GM23338 (cell line): Measurements from ENCODE around the gene KRT74. TPM values are rescaled to one million over a fixed set of nuclear protein-coding genes. Genes with fewer than 3 reads are reported as not detected.

Experiments
- ATAC-seq: fragments of 200-7000 bp; cut with Tn5 transposase; 3 replicates; pipeline ENCODE4 v1.9.1; 2020
- DNase-seq: peaks from one replicate; pipeline ENCODE4 v3.0.0-alpha.2; 2015; ENCODE audit warnings: low spot score
- H2AFZ ChIP-seq: fragments of 200-600 bp; sonication (generic); 2 replicates; pipeline ENCODE4 v1.8.0; 2016; ENCODE audit warnings: antibody characterized with exemption, mild to moderate bottlenecking, moderate library complexity
- H3F3A ChIP-seq: fragments of 200-600 bp; sonication (generic); replicated peaks from 2 replicates; pipeline ENCODE4 v1.8.0; 2017; ENCODE audit warnings: antibody characterized with exemption, mixed run types, low read depth
- H3K27ac ChIP-seq: fragments of 200-600 bp; sonication (generic); 2 replicates; pipeline ENCODE4 v1.6.1; 2016; ENCODE audit warnings: low read depth
- H3K27me3 ChIP-seq: fragments of 200-600 bp; sonication (generic); 2 replicates; pipeline ENCODE4 v1.8.0; 2016; ENCODE audit warnings: mild to moderate bottlenecking, mixed run types, moderate library complexity; ENCODE audit not compliant: insufficient read depth
- H3K36me3 ChIP-seq: fragments of 200-600 bp; sonication (generic); 2 replicates; pipeline ENCODE4 v1.8.0; 2016; ENCODE audit warnings: mild to moderate bottlenecking; ENCODE audit not compliant: insufficient read depth
- H3K4me1 ChIP-seq: fragments of 200-600 bp; sonication (generic); 2 replicates; pipeline ENCODE4 v1.8.0; 2016; ENCODE audit warnings: mild to moderate bottlenecking, moderate library complexity; ENCODE audit not compliant: insufficient read depth
- H3K4me2 ChIP-seq: fragments of 200-600 bp; sonication (generic); 2 replicates; pipeline ENCODE4 v1.7.1; 2017; ENCODE audit warnings: mixed run types
- H3K4me3 ChIP-seq: fragments of 200-600 bp; sonication (generic); 2 replicates; pipeline ENCODE4 v1.6.1; 2016; ENCODE audit warnings: mixed run types
- H3K79me2 ChIP-seq: fragments of 200-600 bp; sonication (generic); replicated peaks from 2 replicates; pipeline ENCODE4 v1.8.0; 2017; ENCODE audit warnings: mild to moderate bottlenecking; ENCODE audit not compliant: insufficient read depth
- H3K9me2 ChIP-seq: fragments of 200-600 bp; sonication (generic); 2 replicates; pipeline ENCODE4 v1.8.0; 2017; ENCODE audit not compliant: insufficient read depth
- H4K20me1 ChIP-seq: fragments of 200-600 bp; sonication (generic); replicated peaks from 2 replicates; pipeline ENCODE4 v1.8.0; 2017; ENCODE audit warnings: mild to moderate bottlenecking; ENCODE audit not compliant: insufficient read depth
- H3K27ac Mint-ChIP-seq: 2 replicates; pipeline ENCODE4 v1.8.0; 2020; ENCODE audit warnings: inconsistent platforms, mild to moderate bottlenecking, moderate library complexity, mixed read lengths
- H3K27me3 Mint-ChIP-seq: 3 replicates; pipeline ENCODE4 v1.8.0; 2022; ENCODE audit warnings: low read depth, mild to moderate bottlenecking, moderate library complexity, mixed read lengths, inconsistent platforms; ENCODE audit not compliant: insufficient read depth, poor library complexity
- H3K36me3 Mint-ChIP-seq: 3 replicates; pipeline ENCODE4 v1.8.0; 2021; ENCODE audit warnings: low read depth, mild to moderate bottlenecking, inconsistent platforms, moderate library complexity, mixed read lengths
- H3K4me1 Mint-ChIP-seq: 3 replicates; pipeline ENCODE4 v1.8.0; 2020; ENCODE audit warnings: mild to moderate bottlenecking, inconsistent platforms, mixed read lengths
- H3K4me3 Mint-ChIP-seq: 3 replicates; pipeline ENCODE4 v1.8.0; 2021; ENCODE audit warnings: moderate library complexity, mild to moderate bottlenecking, inconsistent platforms, mixed read lengths
- H3K9me3 Mint-ChIP-seq: 3 replicates; pipeline ENCODE4 v1.8.0; 2020; ENCODE audit warnings: moderate library complexity, mild to moderate bottlenecking, inconsistent platforms, mixed read lengths
- EZH2phosphoT487 ChIP-seq: fragments of 200-600 bp; sonication (generic); IDR thresholded peaks from one replicate; pipeline ENCODE4 v1.8.1; 2018; ENCODE audit warnings: antibody characterized with exemption; ENCODE audit not compliant: unreplicated experiment
- NANOG ChIP-seq: IDR thresholded peaks from 2 replicates; pipeline ENCODE4 v1.6.1; 2016; ENCODE audit warnings: antibody characterized with exemption, borderline replicate concordance
- POLR2AphosphoS5 ChIP-seq: IDR thresholded peaks from 2 replicates; pipeline ENCODE4 v1.6.1; 2016; ENCODE audit warnings: antibody characterized with exemption, low read depth
- STAT1 ChIP-seq: IDR thresholded peaks from one replicate; pipeline ENCODE4 v1.6.1; 2016; ENCODE audit warnings: antibody characterized with exemption; ENCODE audit not compliant: unreplicated experiment
- ZNF114 ChIP-seq: fragments of 250-450 bp; sonication (Bioruptor Pico); IDR thresholded peaks from 2 replicates; pipeline ENCODE4 v1.5.0; 2020; ENCODE audit warnings: mild to moderate bottlenecking, moderate library complexity
- ZNF331 ChIP-seq: fragments of 250-450 bp; sonication (Bioruptor Pico); IDR thresholded peaks from 2 replicates; pipeline ENCODE4 v1.5.0; 2020; ENCODE audit warnings: low read depth, mild to moderate bottlenecking, moderate library complexity
- polyA plus RNA-seq: library from polyadenylated mRNA; unstranded; fragments of >200 nt; fragmentation: Nextera tagmentation; extraction: Ambion mirVana; gene quantifications from 2 replicates; pipeline ENCODE4 v1.2.1, GENCODE V29; 2016
- total RNA-seq: library from RNA; depleted of rRNA; stranded (reverse); fragments of >200 nt; shearing (Covaris generic); gene quantifications from 2 replicates; pipeline ENCODE4 v1.2.3, GENCODE V29; 2014
- TF ChIP-seq, protein P1 (sequence below), 2 experiments: fragments of 200-600 bp in 1 of 2; sonication (generic) in 1 of 2; conservative IDR thresholded peaks; 2 replicates each; pipeline versions ENCODE4 v1.5.1 to v1.6.1; 2016 to 2017; ENCODE audit warnings: antibody characterized with exemption in 2 of 2, low read depth in 2 of 2, mild to moderate bottlenecking in 2 of 2, moderate library complexity in 1 of 2
- TF ChIP-seq, protein P2 (sequence below): IDR thresholded peaks from 2 replicates; pipeline ENCODE4 v1.6.1; 2016; ENCODE audit warnings: antibody characterized with exemption
- TF ChIP-seq, protein P3 (sequence below): fragments of 250-450 bp; sonication (Bioruptor Pico); IDR thresholded peaks from 2 replicates; pipeline ENCODE4 v1.5.0; 2020; ENCODE audit warnings: mild to moderate bottlenecking, moderate library complexity

Gene KRT74
- total and polyA plus RNA-seq, 2 experiments from 2014 or later, result not detected

GRCh38 chr12:52622349-52622748, 48.7 kb upstream of the KRT74 start:
- Mint-ChIP-seq H3K27ac (no peak overlapping the region), H3K36me3 (no peaks in the 10 kb centered on the region), H3K4me3 (no peak overlapping the region), H3K9me3 (no peaks in the 10 kb centered on the region; the same call in 2 of the 3 replicates), H3K27me3 (peaks cover 9% of the 10 kb centered on the region), H3K4me1 (peaks cover 4% of the 10 kb centered on the region; the same call in 2 of the 3 replicates)
- ATAC-seq (no peak), DNase-seq (no peak)
- Histone ChIP-seq H3K36me3 (no peaks in the 10 kb centered on the region), H3K79me2 (no peaks in the 10 kb centered on the region), H3K4me2 (no peak overlapping the region), H4K20me1 (no peaks in the 10 kb centered on the region), H3K27ac (no peak overlapping the region), H2AFZ (no peak overlapping the region), H3K4me3 (no peak overlapping the region), H3K27me3 (no peaks in the 10 kb centered on the region), H3F3A (no peaks in the 10 kb centered on the region), H3K4me1 (no peaks in the 10 kb centered on the region), H3K9me2 (no peaks in the 10 kb centered on the region)
- TF ChIP-seq, protein P1, sequence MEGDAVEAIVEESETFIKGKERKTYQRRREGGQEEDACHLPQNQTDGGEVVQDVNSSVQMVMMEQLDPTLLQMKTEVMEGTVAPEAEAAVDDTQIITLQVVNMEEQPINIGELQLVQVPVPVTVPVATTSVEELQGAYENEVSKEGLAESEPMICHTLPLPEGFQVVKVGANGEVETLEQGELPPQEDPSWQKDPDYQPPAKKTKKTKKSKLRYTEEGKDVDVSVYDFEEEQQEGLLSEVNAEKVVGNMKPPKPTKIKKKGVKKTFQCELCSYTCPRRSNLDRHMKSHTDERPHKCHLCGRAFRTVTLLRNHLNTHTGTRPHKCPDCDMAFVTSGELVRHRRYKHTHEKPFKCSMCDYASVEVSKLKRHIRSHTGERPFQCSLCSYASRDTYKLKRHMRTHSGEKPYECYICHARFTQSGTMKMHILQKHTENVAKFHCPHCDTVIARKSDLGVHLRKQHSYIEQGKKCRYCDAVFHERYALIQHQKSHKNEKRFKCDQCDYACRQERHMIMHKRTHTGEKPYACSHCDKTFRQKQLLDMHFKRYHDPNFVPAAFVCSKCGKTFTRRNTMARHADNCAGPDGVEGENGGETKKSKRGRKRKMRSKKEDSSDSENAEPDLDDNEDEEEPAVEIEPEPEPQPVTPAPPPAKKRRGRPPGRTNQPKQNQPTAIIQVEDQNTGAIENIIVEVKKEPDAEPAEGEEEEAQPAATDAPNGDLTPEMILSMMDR (conservative IDR thresholded peaks at IDR 0.05; ENCODE audit: low read depth in 2 of 2), result no peak
- no peak for TF ChIP-seq ZNF331 (CRISPR knock-in tag)

GRCh38 chr12:52618866-52619265, 45.2 kb upstream of the KRT74 start:
- H3K36me3 Mint-ChIP-seq, result no peaks in the 10 kb centered on the region
- TF ChIP-seq POLR2AphosphoS5 (no peak), ZNF114 (CRISPR knock-in tag) (no peak), ZNF331 (CRISPR knock-in tag) (no peak), STAT1 (no peak), NANOG (no peak), EZH2phosphoT487 (no peak)
- TF ChIP-seq, protein P1 (conservative IDR thresholded peaks at IDR 0.05; ENCODE audit: low read depth in 2 of 2), result no peak
- TF ChIP-seq, protein P2, sequence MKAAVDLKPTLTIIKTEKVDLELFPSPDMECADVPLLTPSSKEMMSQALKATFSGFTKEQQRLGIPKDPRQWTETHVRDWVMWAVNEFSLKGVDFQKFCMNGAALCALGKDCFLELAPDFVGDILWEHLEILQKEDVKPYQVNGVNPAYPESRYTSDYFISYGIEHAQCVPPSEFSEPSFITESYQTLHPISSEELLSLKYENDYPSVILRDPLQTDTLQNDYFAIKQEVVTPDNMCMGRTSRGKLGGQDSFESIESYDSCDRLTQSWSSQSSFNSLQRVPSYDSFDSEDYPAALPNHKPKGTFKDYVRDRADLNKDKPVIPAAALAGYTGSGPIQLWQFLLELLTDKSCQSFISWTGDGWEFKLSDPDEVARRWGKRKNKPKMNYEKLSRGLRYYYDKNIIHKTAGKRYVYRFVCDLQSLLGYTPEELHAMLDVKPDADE, result no peak
- TF ChIP-seq, protein P3, sequence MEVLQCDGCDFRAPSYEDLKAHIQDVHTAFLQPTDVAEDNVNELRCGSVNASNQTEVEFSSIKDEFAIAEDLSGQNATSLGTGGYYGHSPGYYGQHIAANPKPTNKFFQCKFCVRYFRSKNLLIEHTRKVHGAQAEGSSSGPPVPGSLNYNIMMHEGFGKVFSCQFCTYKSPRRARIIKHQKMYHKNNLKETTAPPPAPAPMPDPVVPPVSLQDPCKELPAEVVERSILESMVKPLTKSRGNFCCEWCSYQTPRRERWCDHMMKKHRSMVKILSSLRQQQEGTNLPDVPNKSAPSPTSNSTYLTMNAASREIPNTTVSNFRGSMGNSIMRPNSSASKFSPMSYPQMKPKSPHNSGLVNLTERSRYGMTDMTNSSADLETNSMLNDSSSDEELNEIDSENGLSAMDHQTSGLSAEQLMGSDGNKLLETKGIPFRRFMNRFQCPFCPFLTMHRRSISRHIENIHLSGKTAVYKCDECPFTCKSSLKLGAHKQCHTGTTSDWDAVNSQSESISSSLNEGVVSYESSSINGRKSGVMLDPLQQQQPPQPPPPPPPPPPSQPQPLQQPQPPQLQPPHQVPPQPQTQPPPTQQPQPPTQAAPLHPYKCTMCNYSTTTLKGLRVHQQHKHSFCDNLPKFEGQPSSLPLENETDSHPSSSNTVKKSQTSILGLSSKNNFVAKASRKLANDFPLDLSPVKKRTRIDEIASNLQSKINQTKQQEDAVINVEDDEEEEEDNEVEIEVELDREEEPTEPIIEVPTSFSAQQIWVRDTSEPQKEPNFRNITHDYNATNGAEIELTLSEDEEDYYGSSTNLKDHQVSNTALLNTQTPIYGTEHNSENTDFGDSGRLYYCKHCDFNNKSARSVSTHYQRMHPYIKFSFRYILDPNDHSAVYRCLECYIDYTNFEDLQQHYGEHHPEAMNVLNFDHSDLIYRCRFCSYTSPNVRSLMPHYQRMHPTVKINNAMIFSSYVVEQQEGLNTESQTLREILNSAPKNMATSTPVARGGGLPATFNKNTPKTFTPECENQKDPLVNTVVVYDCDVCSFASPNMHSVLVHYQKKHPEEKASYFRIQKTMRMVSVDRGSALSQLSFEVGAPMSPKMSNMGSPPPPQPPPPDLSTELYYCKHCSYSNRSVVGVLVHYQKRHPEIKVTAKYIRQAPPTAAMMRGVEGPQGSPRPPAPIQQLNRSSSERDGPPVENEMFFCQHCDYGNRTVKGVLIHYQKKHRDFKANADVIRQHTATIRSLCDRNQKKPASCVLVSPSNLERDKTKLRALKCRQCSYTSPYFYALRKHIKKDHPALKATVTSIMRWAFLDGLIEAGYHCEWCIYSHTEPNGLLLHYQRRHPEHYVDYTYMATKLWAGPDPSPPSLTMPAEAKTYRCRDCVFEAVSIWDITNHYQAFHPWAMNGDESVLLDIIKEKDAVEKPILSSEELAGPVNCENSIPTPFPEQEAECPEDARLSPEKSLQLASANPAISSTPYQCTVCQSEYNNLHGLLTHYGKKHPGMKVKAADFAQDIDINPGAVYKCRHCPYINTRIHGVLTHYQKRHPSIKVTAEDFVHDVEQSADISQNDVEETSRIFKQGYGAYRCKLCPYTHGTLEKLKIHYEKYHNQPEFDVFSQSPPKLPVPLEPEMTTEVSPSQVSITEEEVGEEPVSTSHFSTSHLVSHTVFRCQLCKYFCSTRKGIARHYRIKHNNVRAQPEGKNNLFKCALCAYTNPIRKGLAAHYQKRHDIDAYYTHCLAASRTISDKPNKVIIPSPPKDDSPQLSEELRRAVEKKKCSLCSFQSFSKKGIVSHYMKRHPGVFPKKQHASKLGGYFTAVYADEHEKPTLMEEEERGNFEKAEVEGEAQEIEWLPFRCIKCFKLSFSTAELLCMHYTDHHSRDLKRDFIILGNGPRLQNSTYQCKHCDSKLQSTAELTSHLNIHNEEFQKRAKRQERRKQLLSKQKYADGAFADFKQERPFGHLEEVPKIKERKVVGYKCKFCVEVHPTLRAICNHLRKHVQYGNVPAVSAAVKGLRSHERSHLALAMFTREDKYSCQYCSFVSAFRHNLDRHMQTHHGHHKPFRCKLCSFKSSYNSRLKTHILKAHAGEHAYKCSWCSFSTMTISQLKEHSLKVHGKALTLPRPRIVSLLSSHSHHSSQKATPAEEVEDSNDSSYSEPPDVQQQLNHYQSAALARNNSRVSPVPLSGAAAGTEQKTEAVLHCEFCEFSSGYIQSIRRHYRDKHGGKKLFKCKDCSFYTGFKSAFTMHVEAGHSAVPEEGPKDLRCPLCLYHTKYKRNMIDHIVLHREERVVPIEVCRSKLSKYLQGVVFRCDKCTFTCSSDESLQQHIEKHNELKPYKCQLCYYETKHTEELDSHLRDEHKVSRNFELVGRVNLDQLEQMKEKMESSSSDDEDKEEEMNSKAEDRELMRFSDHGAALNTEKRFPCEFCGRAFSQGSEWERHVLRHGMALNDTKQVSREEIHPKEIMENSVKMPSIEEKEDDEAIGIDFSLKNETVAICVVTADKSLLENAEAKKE (CRISPR knock-in tag), result no peak

More at GRCh38 chr12:52618866-52619265, 45.2 kb upstream of the KRT74 start:
- Histone ChIP-seq H3K36me3 (no peaks in the 10 kb centered on the region), H3K4me2 (no peak overlapping the region), H3K4me1 (no peaks in the 10 kb centered on the region), H3F3A (no peaks in the 10 kb centered on the region), H3K79me2 (no peaks in the 10 kb centered on the region), H3K27me3 (no peaks in the 10 kb centered on the region), H4K20me1 (no peaks in the 10 kb centered on the region), H3K27ac (no peak overlapping the region), H3K4me3 (no peak overlapping the region), H2AFZ (no peak overlapping the region), H3K9me2 (no peaks in the 10 kb centered on the region)
- no peak for ATAC-seq
- DNase-seq, result no peak
- no peaks in the 10 kb centered on the region for H3K4me1 Mint-ChIP-seq
- no peaks in the 10 kb centered on the region; the same call in 2 of the 3 replicates for H3K9me3 Mint-ChIP-seq
- H3K27me3 Mint-ChIP-seq, result peaks cover 5% of the 10 kb centered on the region
- no peak overlapping the region for H3K27ac Mint-ChIP-seq
- H3K4me3 Mint-ChIP-seq, result no peak overlapping the region
